ENCODE measurements around the gene UNC5C.
A peak's percentile ranks its signal among the peaks of the same experiment; 100 is the strongest.

The UNC5C gene

GRCh38 chr4:95212692-95213091 lies 336.1 kb downstream of the UNC5C start:
- no peak for DNase-seq (ENCODE audit: extremely low spot score)
- ChIA-PET CTCF (no interaction called here), POLR2A (no interaction called here)
- TF ChIP-seq NFRKB (IDR thresholded peaks at IDR 0.05) (no peak), ARNT (IDR thresholded peaks at IDR 0.05) (no peak), HDGF (IDR thresholded peaks at IDR 0.05; ENCODE audit: borderline replicate concordance) (no peak), SP1 (IDR thresholded peaks at IDR 0.05) (no peak), TARDBP (IDR thresholded peaks at IDR 0.05) (no peak), FOXK2 (IDR thresholded peaks at IDR 0.05) (no peak), ELF4 (IDR thresholded peaks at IDR 0.05) (no peak), L3MBTL2 (conservative IDR thresholded peaks at IDR 0.05) (no peak), LEF1 (IDR thresholded peaks at IDR 0.05; ENCODE audit: borderline replicate concordance) (no peak)
- TF ChIP-seq, protein P1, sequence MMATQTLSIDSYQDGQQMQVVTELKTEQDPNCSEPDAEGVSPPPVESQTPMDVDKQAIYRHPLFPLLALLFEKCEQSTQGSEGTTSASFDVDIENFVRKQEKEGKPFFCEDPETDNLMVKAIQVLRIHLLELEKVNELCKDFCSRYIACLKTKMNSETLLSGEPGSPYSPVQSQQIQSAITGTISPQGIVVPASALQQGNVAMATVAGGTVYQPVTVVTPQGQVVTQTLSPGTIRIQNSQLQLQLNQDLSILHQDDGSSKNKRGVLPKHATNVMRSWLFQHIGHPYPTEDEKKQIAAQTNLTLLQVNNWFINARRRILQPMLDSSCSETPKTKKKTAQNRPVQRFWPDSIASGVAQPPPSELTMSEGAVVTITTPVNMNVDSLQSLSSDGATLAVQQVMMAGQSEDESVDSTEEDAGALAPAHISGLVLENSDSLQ (IDR thresholded peaks at IDR 0.05): no peak

DNA sequence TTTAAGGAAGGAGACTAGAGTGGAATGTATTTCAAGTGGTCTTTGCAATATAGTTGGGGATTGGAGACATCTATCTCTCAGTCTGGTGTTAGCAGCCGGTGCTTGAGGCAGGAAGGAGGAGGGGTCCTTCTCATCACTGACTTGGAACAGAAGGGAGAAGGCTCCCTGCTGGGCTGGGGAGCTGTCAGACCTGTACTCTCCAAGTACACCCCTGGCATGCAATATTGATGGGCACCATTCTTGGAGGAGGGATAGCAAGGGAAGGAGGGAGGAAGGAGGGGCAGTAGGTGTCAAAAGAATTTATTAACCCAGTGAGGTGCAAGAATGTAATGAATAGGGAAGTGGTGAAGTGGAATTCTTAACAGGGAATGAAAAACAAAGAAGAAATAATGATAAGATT lies 338.8 kb downstream of the UNC5C start:
- ChIA-PET CTCF (no interaction called here), POLR2A (no interaction called here)
- TF ChIP-seq CTBP1 (IDR thresholded peaks at IDR 0.05; ENCODE audit: borderline replicate concordance): no peak
- TF ChIP-seq L3MBTL2 (conservative IDR thresholded peaks at IDR 0.05): no peak
- DNase-seq (ENCODE audit: extremely low spot score): no peak

- ChIA-PET POLR2A (no interaction called here), CTCF (interaction anchor here (1.2 to 1.8 kb wide), 4 partner anchors 9 to 36 kb away, joined by 3 to 6 read pairs (median 4); no protein-coding TSS in a partner anchor)
- peak; percentile 19 for DNase-seq (ENCODE audit: extremely low spot score)
- no peak for TF ChIP-seq TARDBP (IDR thresholded peaks at IDR 0.05)
- TF ChIP-seq L3MBTL2 (conservative IDR thresholded peaks at IDR 0.05): no peak
- TF ChIP-seq ZNF384 (IDR thresholded peaks at IDR 0.05): no peak
- no peak for TF ChIP-seq CTBP1 (IDR thresholded peaks at IDR 0.05; ENCODE audit: borderline replicate concordance)
- no peak for TF ChIP-seq SP1 (IDR thresholded peaks at IDR 0.05)
- TF ChIP-seq LEF1 (IDR thresholded peaks at IDR 0.05; ENCODE audit: borderline replicate concordance): no peak
- TF ChIP-seq, protein P1 (IDR thresholded peaks at IDR 0.05): no peak
- TF ChIP-seq FOXM1 (IDR thresholded peaks at IDR 0.05; ENCODE audit: borderline replicate concordance): no peak
- no peak for TF ChIP-seq SUZ12 (IDR thresholded peaks at IDR 0.05)
- TF ChIP-seq FOXA1 (IDR thresholded peaks at IDR 0.05): no peak
- TF ChIP-seq ARNT (IDR thresholded peaks at IDR 0.05): no peak
- no peak for TF ChIP-seq FOXK2 (IDR thresholded peaks at IDR 0.05)
- no peak for TF ChIP-seq ELF4 (IDR thresholded peaks at IDR 0.05)
- no peak for TF ChIP-seq BHLHE40 (IDR thresholded peaks at IDR 0.05; ENCODE audit: borderline replicate concordance)
- no peak for TF ChIP-seq NFRKB (IDR thresholded peaks at IDR 0.05)
- TF ChIP-seq HDGF (IDR thresholded peaks at IDR 0.05; ENCODE audit: borderline replicate concordance): no peak
Measured at GRCh38 chr4:95204873-95205272, 343.9 kb downstream of the UNC5C start.

DNA sequence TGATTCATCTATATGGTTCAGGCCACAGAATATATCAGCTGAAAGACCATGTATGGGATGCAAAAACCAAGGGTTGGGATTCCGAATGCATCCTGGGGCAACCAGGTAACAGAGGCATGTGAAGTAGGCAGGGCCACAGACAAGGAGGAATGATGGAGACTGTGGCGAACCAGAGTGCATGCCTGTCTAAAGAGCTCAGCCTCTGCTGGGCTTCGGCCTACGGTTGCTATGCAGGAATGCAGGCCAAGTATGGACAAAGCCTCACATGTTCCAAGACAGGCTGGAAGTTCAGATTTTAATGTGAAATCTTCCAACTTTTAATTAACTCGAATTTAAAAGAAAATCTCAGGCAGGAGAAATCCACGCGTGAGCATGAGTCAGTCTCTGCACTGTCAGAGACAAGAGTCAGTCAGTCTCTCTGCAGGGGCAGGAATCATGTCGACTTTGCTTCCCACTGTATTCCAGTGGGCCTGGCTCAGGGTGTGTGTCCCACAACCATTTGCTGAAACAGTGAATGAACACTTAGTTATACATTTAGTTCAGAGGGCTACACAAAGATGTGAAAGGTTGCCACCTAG lies 344.4 kb downstream of the UNC5C start:
- DNase-seq (ENCODE audit: extremely low spot score): no peak
- TF ChIP-seq TARDBP (IDR thresholded peaks at IDR 0.05) (no peak), ZNF384 (IDR thresholded peaks at IDR 0.05) (no peak), ARNT (IDR thresholded peaks at IDR 0.05) (no peak), NFRKB (IDR thresholded peaks at IDR 0.05) (no peak)
- POLR2A ChIA-PET: no interaction called here
- CTCF ChIA-PET: interaction anchor here (0.6 to 1.8 kb wide), 5 partner anchors 10 to 178 kb away, joined by 3 to 6 read pairs (median 3); no protein-coding TSS in a partner anchor

GRCh38 chr4:95198961-95199360 lies 349.8 kb downstream of the UNC5C start:
- no peak for TF ChIP-seq L3MBTL2 (conservative IDR thresholded peaks at IDR 0.05)
- TF ChIP-seq FOXM1 (IDR thresholded peaks at IDR 0.05; ENCODE audit: borderline replicate concordance): no peak
- no peak for TF ChIP-seq FOXA1 (IDR thresholded peaks at IDR 0.05)
- no peak for TF ChIP-seq CTBP1 (IDR thresholded peaks at IDR 0.05; ENCODE audit: borderline replicate concordance)
- ChIA-PET POLR2A (no interaction called here), CTCF (no interaction called here)
- no peak for DNase-seq (ENCODE audit: extremely low spot score)

DNA sequence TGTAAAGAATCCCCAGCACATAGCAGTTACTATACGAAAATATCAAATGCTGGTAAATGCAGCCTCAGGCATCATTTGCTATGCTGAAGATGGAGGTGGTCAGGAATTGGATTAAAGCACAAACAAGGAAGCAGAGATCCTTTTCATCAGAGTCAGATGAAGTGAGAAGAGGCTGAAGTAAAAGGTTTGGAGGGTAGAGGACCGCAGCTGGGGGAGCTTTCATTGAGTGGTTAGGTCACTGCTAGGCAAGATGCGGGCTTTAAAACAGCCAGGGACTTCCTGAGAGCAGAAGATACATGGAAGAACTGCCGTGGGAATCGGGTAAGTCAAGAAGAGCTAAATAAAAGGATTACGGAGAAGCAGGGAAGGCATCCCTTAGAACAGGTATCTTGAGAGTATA lies 351.4 kb downstream of the UNC5C start:
- DNase-seq (ENCODE audit: extremely low spot score): no peak
- POLR2A ChIA-PET: no interaction called here
- TF ChIP-seq SUZ12 (IDR thresholded peaks at IDR 0.05) (no peak), NFRKB (IDR thresholded peaks at IDR 0.05) (no peak), ELF4 (IDR thresholded peaks at IDR 0.05) (no peak), LEF1 (IDR thresholded peaks at IDR 0.05; ENCODE audit: borderline replicate concordance) (no peak), ARNT (IDR thresholded peaks at IDR 0.05) (no peak), ZNF384 (IDR thresholded peaks at IDR 0.05) (no peak), FOXA1 (IDR thresholded peaks at IDR 0.05) (no peak), CTBP1 (IDR thresholded peaks at IDR 0.05; ENCODE audit: borderline replicate concordance) (no peak), FOXK2 (IDR thresholded peaks at IDR 0.05) (no peak), L3MBTL2 (conservative IDR thresholded peaks at IDR 0.05) (no peak), FOXM1 (IDR thresholded peaks at IDR 0.05; ENCODE audit: borderline replicate concordance) (no peak)
- TF ChIP-seq, protein P1 (IDR thresholded peaks at IDR 0.05): no peak
- CTCF ChIA-PET: no interaction called here

Data from HEK293T (cell line).